HG03039 (cell line): ENCODE measurements around the gene ASB7.
"Not testable (repeated sequence)": the region's sequence is repeated elsewhere in the genome, so short reads cannot be mapped to it uniquely, and the experiment has no call there.

Source experiments
- ATAC-seq: cut with Tn5 transposase; IDR thresholded peaks from one replicate; pipeline ENCODE4 v1.9.1; 2021; ENCODE audit warnings: mild to moderate bottlenecking, moderate library complexity; ENCODE audit not compliant: unreplicated experiment

Gene ASB7

GRCh38 chr15:100648951-100649350, 46.6 kb downstream of the ASB7 start:
- ATAC-seq = no peak

- no peak for ATAC-seq
Observed at GRCh38 chr15:100650685-100651084, 48.3 kb downstream of the ASB7 start.

- no peak for ATAC-seq
Observed at GRCh38 chr15:100651253-100651652, 48.9 kb downstream of the ASB7 start.

- ATAC-seq = no peak
Observed at GRCh38 chr15:100652116-100652515, 49.7 kb downstream of the ASB7 start.

DNA sequence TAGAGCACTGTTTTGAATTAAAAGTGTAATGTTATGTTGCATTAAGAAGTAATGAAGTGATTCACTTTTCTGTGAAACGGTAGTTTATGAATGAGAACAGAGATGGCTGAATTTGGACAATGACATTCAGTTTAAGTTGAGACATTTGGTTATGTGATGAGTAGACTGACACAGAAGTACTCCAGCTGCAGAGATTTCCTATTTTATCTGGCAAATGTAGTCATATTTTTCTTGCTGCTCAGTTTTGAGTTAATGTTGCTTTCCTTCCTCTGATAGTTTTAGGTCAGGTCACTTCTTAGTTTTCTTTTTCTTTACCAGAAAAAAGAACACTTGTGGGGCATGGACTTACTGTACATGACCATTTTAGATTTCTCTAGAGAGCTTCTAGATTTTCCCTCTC, 51.2 kb downstream of the ASB7 start:
- ATAC-seq = no peak

- ATAC-seq = no peak
Observed at GRCh38 chr15:100658895-100659294, 56.5 kb downstream of the ASB7 start.

DNA sequence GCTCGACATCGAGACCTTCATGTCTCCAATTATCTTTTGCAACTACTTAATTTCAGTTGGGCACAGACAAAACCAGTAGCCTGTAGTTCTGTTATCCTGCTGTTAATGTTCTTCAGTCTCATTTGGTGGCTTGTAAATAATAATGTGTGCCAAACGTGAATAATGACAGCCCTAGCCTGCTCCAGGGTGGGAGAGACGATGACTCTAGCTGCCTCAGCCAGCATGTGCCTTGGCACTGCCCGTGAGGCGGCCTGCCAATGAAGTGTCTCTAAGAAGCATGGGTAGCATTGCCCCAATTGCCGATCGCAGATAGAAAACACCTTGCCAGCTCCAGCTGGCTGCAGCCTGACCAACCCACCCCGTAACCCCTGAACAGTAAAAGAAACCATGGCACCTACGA, 58.8 kb downstream of the ASB7 start:
- ATAC-seq = no peak

DNA sequence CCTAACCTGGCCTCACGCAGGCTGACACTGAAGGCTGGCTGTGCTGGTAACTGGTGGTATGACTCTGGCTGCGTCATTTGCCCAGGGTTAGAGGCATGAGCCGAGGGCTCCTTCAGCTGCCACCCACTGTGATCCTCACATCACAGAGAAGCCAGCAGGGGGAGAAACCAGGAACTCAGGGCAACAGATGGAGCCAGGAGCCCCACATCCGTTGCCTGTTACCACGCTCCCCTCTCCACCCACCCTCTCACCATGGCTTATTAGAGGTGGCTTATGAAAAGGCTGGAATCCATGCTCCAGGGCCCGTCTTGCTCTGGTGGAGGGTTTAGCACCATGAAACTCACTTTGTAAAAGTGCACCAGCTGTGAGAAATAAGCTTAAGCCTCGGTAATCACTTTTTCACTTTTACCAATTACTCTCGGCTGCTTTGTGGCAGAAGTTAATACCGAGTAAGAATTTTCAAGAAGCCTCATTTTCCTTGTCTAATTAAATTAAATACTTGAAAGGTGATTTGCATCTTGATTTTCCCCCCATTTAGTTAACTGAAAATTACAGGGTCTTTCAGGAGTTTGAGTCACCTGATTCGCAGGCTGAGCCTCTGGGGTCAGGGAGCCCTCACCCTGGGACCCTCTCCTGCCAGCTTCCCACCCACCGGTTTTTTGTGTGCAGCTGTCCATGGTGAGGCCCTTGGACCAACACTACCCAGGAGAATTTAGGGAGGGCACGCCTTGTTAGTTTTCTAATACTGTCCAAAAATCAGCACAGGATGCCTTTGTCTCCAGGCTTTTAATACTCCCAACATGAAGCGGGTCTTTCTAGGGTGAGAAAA, 60.9 kb downstream of the ASB7 start:
- no peak for ATAC-seq

DNA sequence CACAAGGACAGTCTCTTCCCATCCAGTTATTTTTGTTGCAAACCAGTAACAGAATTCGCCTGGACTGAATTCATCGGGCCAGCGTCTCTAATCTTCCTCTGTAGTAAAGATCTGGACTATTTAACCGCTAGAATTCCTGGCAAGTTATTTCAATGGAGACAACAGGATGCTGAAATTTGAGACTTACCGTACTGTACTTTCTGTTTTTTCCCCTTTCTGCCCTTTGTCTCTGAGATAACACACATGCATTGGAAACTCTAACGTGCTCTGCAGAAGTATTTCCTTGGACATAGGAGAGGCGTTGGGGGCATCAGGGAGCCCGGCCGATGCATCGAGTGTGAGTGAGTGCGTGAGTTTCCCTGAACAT, 61.5 kb downstream of the ASB7 start:
- no peak for ATAC-seq

DNA sequence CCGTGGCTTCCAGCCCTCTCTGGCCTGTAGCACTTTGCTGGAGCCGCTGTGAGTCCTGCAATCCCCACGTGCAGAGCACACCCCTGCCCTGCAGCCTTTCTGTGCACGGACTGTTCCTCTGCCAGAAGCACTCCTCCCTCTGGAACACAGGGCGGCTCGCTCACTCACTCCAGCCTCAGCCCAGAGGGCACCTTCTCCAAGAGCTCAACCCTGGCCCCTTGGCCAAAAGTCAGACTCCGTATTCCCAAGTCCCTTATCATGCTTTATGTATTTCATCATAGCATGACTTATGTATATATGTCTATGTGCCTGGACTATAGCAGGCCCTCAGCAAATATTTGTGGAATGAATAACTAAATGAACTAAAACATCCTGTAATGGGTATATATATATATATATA, 63.2 kb downstream of the ASB7 start:
- ATAC-seq = no peak

DNA sequence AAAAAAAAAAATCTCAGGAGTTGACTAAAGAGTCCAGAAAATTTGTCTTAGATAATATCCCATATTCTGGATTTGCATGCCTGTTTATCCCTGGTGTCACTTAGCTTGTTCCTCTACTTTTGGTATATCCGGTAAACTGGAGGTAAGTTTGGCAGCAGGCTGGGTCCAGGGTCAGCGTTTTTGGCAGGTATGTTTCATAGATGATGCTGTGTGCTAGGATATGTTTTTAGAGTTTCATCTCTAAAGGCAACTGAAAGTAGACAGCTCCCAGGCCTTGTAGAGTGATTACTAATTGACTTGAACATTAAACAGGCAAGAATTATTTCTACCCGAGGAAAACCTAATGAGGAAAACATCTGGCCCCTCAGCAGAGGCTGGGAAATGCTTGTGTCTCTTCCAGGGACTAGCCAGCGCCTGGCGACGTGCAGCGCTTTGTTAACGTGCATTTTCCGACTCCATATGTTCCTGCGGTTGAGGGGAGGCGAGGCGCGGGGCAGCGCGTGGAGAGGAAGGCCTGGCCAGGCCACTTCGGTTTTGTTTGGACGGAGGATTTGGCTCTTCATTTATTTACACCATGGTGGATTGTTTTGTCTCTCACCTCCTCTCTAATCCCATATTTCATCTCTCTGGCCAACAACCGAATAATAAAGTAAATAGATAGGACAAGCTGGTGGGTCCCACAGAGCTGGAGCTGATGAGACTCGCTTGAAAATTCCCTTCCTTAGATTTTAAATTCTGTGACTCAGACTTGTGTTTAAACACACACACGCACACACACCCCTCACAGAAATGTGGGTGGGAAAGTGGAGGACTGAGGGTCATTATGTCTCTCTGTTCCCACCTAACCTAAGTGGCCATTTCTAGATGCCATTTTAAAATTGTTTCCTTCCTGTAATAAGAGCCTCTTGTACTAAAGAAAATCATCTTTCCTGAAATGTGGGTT, 65.3 kb downstream of the ASB7 start:
- ATAC-seq = no peak

DNA sequence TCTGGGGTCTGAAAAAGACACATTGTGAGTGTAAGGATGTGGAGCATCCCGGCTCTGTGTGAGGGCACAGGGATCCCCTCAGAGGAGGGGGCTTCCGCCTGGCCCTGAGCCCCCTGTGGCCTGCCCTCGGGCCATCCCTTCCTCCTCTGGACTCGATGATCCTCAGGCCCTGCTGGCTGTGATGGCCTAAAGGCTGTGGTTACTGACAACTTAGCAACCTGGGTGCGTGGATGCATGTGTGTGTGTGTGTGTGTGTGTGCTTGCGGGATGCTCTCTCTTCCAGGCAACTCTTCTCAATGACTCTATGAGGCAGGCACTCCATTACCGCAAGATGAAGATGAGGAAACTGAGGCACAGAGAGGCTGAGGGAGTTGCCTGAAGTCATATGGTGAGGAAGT, 66.0 kb downstream of the ASB7 start:
- no peak for ATAC-seq

DNA sequence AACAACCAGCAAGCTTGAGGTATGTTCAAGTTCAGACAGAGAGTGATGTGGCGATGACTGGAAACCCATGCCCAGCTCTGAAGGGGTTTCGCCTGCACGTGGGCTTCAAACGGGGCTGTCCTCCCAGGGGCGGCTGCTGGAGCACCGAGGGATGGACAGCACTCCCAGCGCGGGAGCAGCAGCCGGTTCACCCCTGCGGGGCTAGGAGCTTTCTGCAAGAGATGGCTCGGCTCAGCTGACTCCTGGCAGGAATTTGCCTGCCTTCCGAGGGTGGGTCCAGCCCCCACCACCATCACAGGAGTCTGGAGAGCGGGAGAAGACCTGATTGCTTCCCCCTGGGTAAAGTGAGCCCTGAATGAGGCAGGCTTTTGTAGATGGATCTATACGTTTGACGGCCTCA, 66.9 kb downstream of the ASB7 start:
- ATAC-seq = no peak

DNA sequence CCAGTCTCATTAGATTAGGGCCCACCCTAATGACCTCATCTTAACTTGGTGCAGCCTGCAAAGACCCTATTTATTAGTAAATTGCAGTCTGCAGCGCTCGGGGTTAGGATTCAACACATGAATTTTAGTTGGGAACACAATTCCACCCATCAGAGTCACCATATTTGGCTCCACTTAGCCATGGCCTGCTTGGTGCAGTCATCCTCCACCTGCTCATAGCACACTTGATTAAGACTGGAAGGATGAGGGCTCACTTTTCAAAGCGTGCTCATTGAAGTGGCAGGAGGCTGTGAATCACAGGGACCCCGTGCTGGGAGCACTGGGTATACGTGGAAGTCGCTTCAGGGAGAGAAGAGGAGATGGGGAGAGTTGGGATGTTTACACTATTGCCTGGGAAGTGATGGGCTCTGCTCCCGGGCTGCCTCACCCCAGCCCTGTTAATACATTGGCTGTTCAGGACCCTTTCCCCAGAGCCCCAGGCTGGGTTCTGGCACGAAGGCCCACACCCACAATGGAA, 68.2 kb downstream of the ASB7 start:
- no peak for ATAC-seq

- ATAC-seq = no peak
Observed at GRCh38 chr15:100671124-100671680, 68.8 kb downstream of the ASB7 start.

GRCh38 chr15:100671858-100672543, 69.6 kb downstream of the ASB7 start:
- no peak for ATAC-seq

DNA sequence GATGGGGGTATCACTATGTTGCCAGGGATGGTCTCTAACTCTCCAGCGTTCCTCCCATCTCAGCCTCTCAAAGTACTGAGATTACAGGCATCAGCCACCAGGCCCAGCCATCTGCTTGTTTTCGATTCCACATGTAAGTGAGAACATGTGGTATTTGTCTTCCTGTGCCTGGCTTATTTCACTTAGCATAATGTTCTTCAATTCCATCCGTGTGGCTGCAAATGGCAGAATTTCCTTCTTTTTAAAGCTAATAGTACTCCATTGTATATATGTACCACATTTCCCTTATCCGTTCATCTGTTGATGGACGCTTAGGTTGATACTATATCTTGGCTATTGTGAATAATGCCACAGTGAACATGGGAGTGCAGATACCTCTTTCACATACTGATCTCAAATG, 70.6 kb downstream of the ASB7 start:
- ATAC-seq = no peak

- not testable (repeated sequence) for ATAC-seq
Observed at GRCh38 chr15:100679151-100679550, 76.8 kb downstream of the ASB7 start.

- ATAC-seq = no peak
Observed at GRCh38 chr15:100680726-100681125, 78.3 kb downstream of the ASB7 start.

- no peak for ATAC-seq
Observed at GRCh38 chr15:100681335-100681746, 79.0 kb downstream of the ASB7 start.

DNA sequence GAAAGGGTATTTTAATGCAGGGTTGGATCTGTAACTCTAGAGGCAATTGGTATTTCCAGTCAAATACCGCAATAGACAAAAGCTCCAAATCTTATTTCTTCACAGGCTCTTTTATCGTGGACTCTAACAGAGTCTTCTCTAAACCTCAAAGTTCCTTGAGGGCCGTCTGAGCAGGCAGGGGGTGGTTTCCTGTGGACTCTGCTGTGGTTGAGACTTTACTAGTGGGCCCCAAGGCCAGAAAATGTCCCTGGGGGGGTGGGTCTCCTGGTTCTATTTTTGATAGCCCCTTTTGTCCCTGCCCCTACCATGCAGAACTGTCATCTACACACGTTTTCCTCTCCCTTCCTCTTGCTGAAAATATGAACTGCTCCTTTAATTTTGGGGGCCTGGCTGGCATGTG, 80.1 kb downstream of the ASB7 start:
- ATAC-seq = no peak
